HFFc6 (cell line): ENCODE measurements around the gene METAP2. TPM values are rescaled to one million over a fixed set of nuclear protein-coding genes. Genes with fewer than 3 reads are reported as not detected.
A peak's percentile ranks its signal among the peaks of the same experiment; 100 is the strongest.

Experiments used
- DNase-seq: peaks from one replicate; pipeline ENCODE4 v3.0.0-alpha.2; 2018
- H3K27ac Mint-ChIP-seq: 2 replicates; pipeline ENCODE4 v1.8.0; 2020; ENCODE audit warnings: mild to moderate bottlenecking, mixed read lengths
- H3K27me3 Mint-ChIP-seq: 2 replicates; pipeline ENCODE4 v1.8.0; 2021; ENCODE audit warnings: mild to moderate bottlenecking, moderate library complexity, mixed read lengths; ENCODE audit not compliant: insufficient read depth
- H3K36me3 Mint-ChIP-seq: 2 replicates; pipeline ENCODE4 v1.8.0; 2021; ENCODE audit warnings: low read depth, mixed read lengths
- H3K4me1 Mint-ChIP-seq: 2 replicates; pipeline ENCODE4 v1.8.0; 2020; ENCODE audit warnings: low read depth, mixed read lengths
- H3K4me3 Mint-ChIP-seq: 2 replicates; pipeline ENCODE4 v1.8.0; 2020; ENCODE audit warnings: mild to moderate bottlenecking, moderate library complexity, mixed read lengths
- H3K9me3 Mint-ChIP-seq: 2 replicates; pipeline ENCODE4 v1.8.0; 2020; ENCODE audit warnings: mild to moderate bottlenecking, mixed read lengths
- CTCF ChIP-seq: fragments of 200-600 bp; sonication (generic); IDR thresholded peaks from 2 replicates; pipeline ENCODE4 v1.5.0; 2021; ENCODE audit warnings: antibody characterized with exemption, mild to moderate bottlenecking
- total RNA-seq, 6 experiments: library from RNA; stranded (reverse); fragmentation: NEBNext Ultra II Directional; extraction: Animal tissue kit (Norgen Biotek cat#: 25700); gene quantifications; 2 replicates in 1 of 6; 3 replicates in 5 of 6; pipeline ENCODE4 v1.2.3, GENCODE V29; 2021

The METAP2 gene
- total RNA-seq, 6 experiments from 2014 or later: 72.3 to 85.8 (median 79.0) TPM

GRCh38 chr12:95545731-95546490 is 72.0 kb downstream of the METAP2 start:
- Mint-ChIP-seq H3K27me3 (peaks cover 15% of the 10 kb centered on the region), H3K36me3 (peaks cover 8% of the 10 kb centered on the region), H3K9me3 (peaks cover 12% of the 10 kb centered on the region), H3K4me1 (peaks cover 9% of the 10 kb centered on the region), H3K27ac (no peak overlapping the region), H3K4me3 (no peak overlapping the region)
- DNase-seq: no peak
- TF ChIP-seq CTCF: no peak

DNA sequence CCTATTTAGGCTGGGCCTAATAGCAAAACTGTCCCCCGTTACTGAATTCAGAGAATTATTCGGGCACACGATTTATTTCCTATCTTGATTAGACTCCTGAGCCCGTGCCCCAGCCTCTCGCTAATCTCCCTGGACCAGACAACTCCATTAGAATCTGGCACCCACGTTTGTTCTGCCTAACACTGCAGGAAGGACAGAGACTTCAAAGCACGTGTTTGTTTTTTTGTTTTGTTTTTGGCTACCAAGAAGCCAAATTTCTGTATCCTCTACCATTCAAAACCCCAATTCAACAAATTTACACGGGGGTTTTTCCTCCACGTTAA is 72.5 kb downstream of the METAP2 start:
- peaks cover 9% of the 10 kb centered on the region for H3K4me1 Mint-ChIP-seq
- peaks cover 19% of the 10 kb centered on the region for H3K27me3 Mint-ChIP-seq
- H3K4me3 Mint-ChIP-seq: no peak overlapping the region
- H3K9me3 Mint-ChIP-seq: peaks cover 12% of the 10 kb centered on the region
- DNase-seq: no peak
- no peak overlapping the region for H3K27ac Mint-ChIP-seq
- no peak for TF ChIP-seq CTCF
- H3K36me3 Mint-ChIP-seq: peaks cover 8% of the 10 kb centered on the region

GRCh38 chr12:95547522-95548055 is 73.6 kb downstream of the METAP2 start:
- peaks cover 9% of the 10 kb centered on the region for H3K4me1 Mint-ChIP-seq
- H3K9me3 Mint-ChIP-seq: peaks cover 12% of the 10 kb centered on the region
- no peak overlapping the region for H3K27ac Mint-ChIP-seq
- no peak for TF ChIP-seq CTCF
- peaks cover 8% of the 10 kb centered on the region for H3K36me3 Mint-ChIP-seq
- peaks cover 20% of the 10 kb centered on the region for H3K27me3 Mint-ChIP-seq
- DNase-seq: peak; percentile 0
- peak overlapping the region; percentile 55; the same call in 1 of the 2 replicates for H3K4me3 Mint-ChIP-seq

DNA sequence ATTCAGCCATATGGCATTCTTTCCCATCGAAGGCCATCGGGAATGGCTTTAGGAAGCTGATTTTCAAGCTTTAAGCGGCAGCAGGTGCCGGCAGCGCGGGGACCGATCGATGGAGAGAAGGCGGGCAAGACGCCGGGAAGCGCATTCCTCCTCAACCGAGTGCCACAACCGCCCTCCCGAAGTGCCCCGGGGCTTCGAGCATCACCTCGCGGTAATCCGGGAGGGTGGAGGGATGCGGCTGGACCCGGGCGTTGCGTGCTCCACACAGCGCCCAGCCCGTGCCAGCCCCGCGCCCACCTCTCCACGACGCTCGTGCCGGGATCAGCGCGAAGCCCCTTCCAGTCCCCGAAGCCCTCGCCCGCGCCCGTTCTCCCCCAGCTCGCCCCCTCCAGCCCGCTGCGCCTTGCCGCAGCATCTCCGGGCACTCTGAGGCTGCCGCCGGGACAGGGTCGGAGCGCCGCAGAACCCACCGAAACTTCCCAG is 74.1 kb downstream of the METAP2 start:
- H3K9me3 Mint-ChIP-seq: peaks cover 12% of the 10 kb centered on the region
- H3K4me3 Mint-ChIP-seq: peak overlapping the region; percentile 55; the same call in 1 of the 2 replicates
- H3K27ac Mint-ChIP-seq: no peak overlapping the region
- no peak for TF ChIP-seq CTCF
- peaks cover 9% of the 10 kb centered on the region for H3K4me1 Mint-ChIP-seq
- H3K27me3 Mint-ChIP-seq: peaks cover 20% of the 10 kb centered on the region
- peaks cover 8% of the 10 kb centered on the region for H3K36me3 Mint-ChIP-seq
- no peak for DNase-seq

GRCh38 chr12:95548539-95549391 is 74.8 kb downstream of the METAP2 start:
- Mint-ChIP-seq H3K27me3 (peaks cover 24% of the 10 kb centered on the region), H3K4me1 (peaks cover 9% of the 10 kb centered on the region), H3K9me3 (peaks cover 12% of the 10 kb centered on the region), H3K4me3 (no peak overlapping the region), H3K36me3 (peaks cover 8% of the 10 kb centered on the region), H3K27ac (no peak overlapping the region)
- DNase-seq: no peak
- no peak for TF ChIP-seq CTCF
